ENCODE results near the gene BICC1. TPM values are rescaled to one million over a fixed set of nuclear protein-coding genes. Genes with fewer than 3 reads are reported as not detected.

Gene BICC1
- total and polyA plus RNA-seq, 2 of the 4 experiments (the other 2 are of a cell fraction) = 5.7 to 42.5 TPM

- DNase-seq = no peak
- TF ChIP-seq MXI1 (IDR thresholded peaks at IDR 0.05; ENCODE audit: borderline replicate concordance, low read depth, low read length) (no peak), MAFK (IDR thresholded peaks at IDR 0.05; ENCODE audit: low read depth, low read length) (no peak), BHLHE40 (IDR thresholded peaks at IDR 0.05; ENCODE audit: low read depth, low read length) (no peak), NFE2L2 (IDR thresholded peaks at IDR 0.05; ENCODE audit: low read depth, low read length) (no peak), CTCF (conservative IDR thresholded peaks at IDR 0.05; ENCODE audit: low read depth, low read length) (no peak), USF2 (IDR thresholded peaks at IDR 0.05; ENCODE audit: low read depth, low read length) (no peak), CHD1 (IDR thresholded peaks at IDR 0.05; ENCODE audit: low read depth, low read length) (no peak), RFX5 (IDR thresholded peaks at IDR 0.05; ENCODE audit: low read depth, low read length) (no peak), ELK1 (IDR thresholded peaks at IDR 0.05; ENCODE audit: borderline replicate concordance, low read depth, low read length) (no peak), MAZ (IDR thresholded peaks at IDR 0.05; ENCODE audit: borderline replicate concordance, low read depth, low read length) (no peak), CEBPB (IDR thresholded peaks at IDR 0.05; ENCODE audit: low read depth, low read length) (no peak), RCOR1 (IDR thresholded peaks at IDR 0.05; ENCODE audit: insufficient replicate concordance, low read length) (no peak), FOS (IDR thresholded peaks at IDR 0.05; ENCODE audit: low read depth, low read length) (no peak), RAD21 (IDR thresholded peaks at IDR 0.05; ENCODE audit: low read length) (no peak), SMC3 (IDR thresholded peaks at IDR 0.05; ENCODE audit: low read depth, low read length) (no peak), POLR2A (IDR thresholded peaks at IDR 0.05; ENCODE audit: low read depth, low read length) (no peak)
- no peak overlapping the region for H3K9ac ChIP-seq (ENCODE audit: low read depth, low read length)
- no peak overlapping the region for H3K4ac ChIP-seq (ENCODE audit: low read depth, low read length)
- H3K27ac ChIP-seq (ENCODE audit: insufficient read depth, low read length) = no peak overlapping the region
- no peak overlapping the region for H2BK15ac ChIP-seq (ENCODE audit: low read depth, low read length)
- no peak overlapping the region for H4K5ac ChIP-seq (ENCODE audit: low read depth, low read length)
- peak overlapping the region; percentile 60 for H3K4me2 ChIP-seq (ENCODE audit: low read depth, low read length)
- H3K27me3 ChIP-seq (ENCODE audit: control insufficient read depth, insufficient read depth, low read length) = no peaks in the 10 kb centered on the region
- no CpG with 5 or more reads among the region's 4 CpGs for WGBS, 2 experiments (ENCODE audit: extremely low coverage in 2 of 2, insufficient read length in 1 of 2)
- H3K9me1 ChIP-seq (ENCODE audit: insufficient read depth, low read length) = peaks cover 4% of the 10 kb centered on the region; the same call in 1 of the 2 replicates
- no peak overlapping the region for H2AK9ac ChIP-seq (replicated peaks; ENCODE audit: low read depth, low read length, poor library complexity)
- H3K18ac ChIP-seq (ENCODE audit: low read depth, low read length) = no peak overlapping the region
- no peak overlapping the region for H4K8ac ChIP-seq (ENCODE audit: low read depth in 2 of 2, low read length in 2 of 2)
- H4K91ac ChIP-seq (ENCODE audit: insufficient read depth, low read depth, low read length) = no peak overlapping the region
- H3K4me1 ChIP-seq (ENCODE audit: control insufficient read depth, insufficient read depth, low read length) = peaks cover 12% of the 10 kb centered on the region
- peak overlapping the region; percentile 33; the same call in 1 of the 2 replicates for H3K23ac ChIP-seq (ENCODE audit: low read depth, low read length)
- peaks cover 19% of the 10 kb centered on the region; the same call in 1 of the 2 replicates for H4K20me1 ChIP-seq (ENCODE audit: insufficient read depth, low read length)
- no peak overlapping the region for H2AFZ ChIP-seq (replicated peaks; ENCODE audit: low read length, poor library complexity)
- H3K36me3 ChIP-seq (ENCODE audit: control insufficient read depth, insufficient read depth, low read length) = no peaks in the 10 kb centered on the region
- POLR2A ChIA-PET (ENCODE audit: unreplicated experiment) = no interaction called here
- 0 out of 2 replicates have a peak overlapping the region, but pooled peaks have one; percentile 43 for H3K14ac ChIP-seq (replicated peaks; ENCODE audit: low read depth, low read length)
- no TSS peak for BruUV-seq (replicated peaks)
- no peak overlapping the region for H2AK5ac ChIP-seq (ENCODE audit: low read depth, low read length)
- dilution Hi-C loops (cut with HindIII; ENCODE audit: low sequenced_read_pairs, unreplicated experiment) (no loop called here), intact Hi-C loops (cut with micrococcal nuclease) (no loop called here), in situ Hi-C loops (cut with MboI; ENCODE audit: low sequenced_read_pairs) (no loop called here)
- H2BK20ac ChIP-seq (ENCODE audit: low read depth, low read length) = no peak overlapping the region
- CTCF ChIA-PET = interaction anchor here (0.9 kb wide), 1 partner anchor 15 kb away, joined by 3 read pairs; no protein-coding TSS in a partner anchor
- no peak for ATAC-seq (ENCODE audit: low read depth)
- no peak overlapping the region for H3K56ac ChIP-seq (ENCODE audit: extremely low read depth, insufficient read depth, low read length)
- H3K4me3 ChIP-seq (ENCODE audit: insufficient read depth, low read depth, low read length) = peak overlapping the region; percentile 36; the same call in 1 of the 2 replicates
- no peak overlapping the region for H2BK5ac ChIP-seq (ENCODE audit: low read depth, low read length, poor library complexity, severe bottlenecking)
- no peak overlapping the region for H2BK120ac ChIP-seq (ENCODE audit: low read depth, low read length)
- peaks cover 13 to 36% of the 10 kb centered on the region in 2 experiments for H3K79me1 ChIP-seq (ENCODE audit: low read depth in 1 of 2, low read length in 2 of 2)
- no peaks in the 10 kb centered on the region for H3K9me3 ChIP-seq (ENCODE audit: control insufficient read depth, insufficient read depth, low read length)
These were observed 2.7 kb downstream of the BICC1 start for GRCh38 chr10:58515291-58515941.

Measured in IMR-90 (cell line).